Astrocyte of the spinal cord (primary cell): ENCODE results near the gene GALNTL6.
A peak's percentile ranks its signal among the peaks of the same experiment; 100 is the strongest.

ENCODE experiments used
- DNase-seq: peaks from one replicate; pipeline ENCODE4 v3.0.0; 2011; ENCODE audit warnings: low read depth, low spot score
- H3K4me3 ChIP-seq: 2 replicates; pipeline ENCODE4 v1.5.1; 2011; ENCODE audit warnings: low read depth, mild to moderate bottlenecking, low read length, moderate library complexity
- in situ Hi-C: cut with HindIII; loops from 2 replicates; pipeline ENCODE4 v1.10.0; 2017; ENCODE audit warnings: low sequenced_read_pairs
- TF ChIP-seq, protein P1 (sequence below): IDR thresholded peaks from 2 replicates; pipeline ENCODE4 v1.5.1; 2012; ENCODE audit warnings: low read depth, mild to moderate bottlenecking, low read length, inconsistent platforms

GALNTL6 gene

DNA sequence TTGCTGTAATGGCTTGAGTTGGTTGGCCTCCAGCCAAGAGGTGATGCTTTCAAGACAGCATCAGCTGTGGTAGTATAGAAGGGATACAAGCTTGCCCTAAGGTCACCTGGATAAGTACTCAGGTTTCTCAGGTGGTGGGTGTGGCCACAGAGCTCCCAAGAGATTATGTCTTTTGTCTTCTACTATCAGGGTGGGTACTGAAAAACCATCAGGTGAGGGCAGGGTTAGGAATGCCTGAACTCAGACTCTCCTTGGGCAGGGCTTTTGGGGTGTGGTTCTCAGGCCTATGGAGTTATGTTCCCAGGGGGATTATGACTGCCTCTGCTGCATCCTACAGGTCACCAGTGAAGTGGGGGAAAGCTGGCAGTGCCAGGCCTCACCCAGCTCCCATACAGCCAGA lies 700.8 kb downstream of the GALNTL6 start:
- TF ChIP-seq, protein P1, sequence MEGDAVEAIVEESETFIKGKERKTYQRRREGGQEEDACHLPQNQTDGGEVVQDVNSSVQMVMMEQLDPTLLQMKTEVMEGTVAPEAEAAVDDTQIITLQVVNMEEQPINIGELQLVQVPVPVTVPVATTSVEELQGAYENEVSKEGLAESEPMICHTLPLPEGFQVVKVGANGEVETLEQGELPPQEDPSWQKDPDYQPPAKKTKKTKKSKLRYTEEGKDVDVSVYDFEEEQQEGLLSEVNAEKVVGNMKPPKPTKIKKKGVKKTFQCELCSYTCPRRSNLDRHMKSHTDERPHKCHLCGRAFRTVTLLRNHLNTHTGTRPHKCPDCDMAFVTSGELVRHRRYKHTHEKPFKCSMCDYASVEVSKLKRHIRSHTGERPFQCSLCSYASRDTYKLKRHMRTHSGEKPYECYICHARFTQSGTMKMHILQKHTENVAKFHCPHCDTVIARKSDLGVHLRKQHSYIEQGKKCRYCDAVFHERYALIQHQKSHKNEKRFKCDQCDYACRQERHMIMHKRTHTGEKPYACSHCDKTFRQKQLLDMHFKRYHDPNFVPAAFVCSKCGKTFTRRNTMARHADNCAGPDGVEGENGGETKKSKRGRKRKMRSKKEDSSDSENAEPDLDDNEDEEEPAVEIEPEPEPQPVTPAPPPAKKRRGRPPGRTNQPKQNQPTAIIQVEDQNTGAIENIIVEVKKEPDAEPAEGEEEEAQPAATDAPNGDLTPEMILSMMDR = no peak
- DNase-seq = no peak
- no peak overlapping the region for H3K4me3 ChIP-seq
- in situ Hi-C loops = no loop called here

DNA sequence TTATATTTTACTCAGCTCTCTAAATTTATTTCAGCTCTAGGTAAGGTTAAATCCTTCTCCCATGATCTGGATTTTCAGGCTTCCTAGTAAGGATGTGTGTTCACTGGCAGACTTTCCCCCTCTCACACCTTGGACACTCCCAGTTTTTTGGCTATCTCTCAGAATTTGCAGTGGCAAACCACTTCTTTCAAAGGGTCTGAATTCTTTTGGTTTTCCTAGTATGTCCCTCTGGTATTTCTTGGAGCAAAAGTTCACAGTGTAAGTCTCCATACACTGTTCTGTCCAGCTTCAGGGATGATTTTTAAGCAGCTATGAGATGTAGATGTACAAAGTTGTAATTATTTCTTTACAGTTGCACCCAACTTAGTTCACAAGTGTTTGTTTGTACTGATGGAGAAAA lies 701.6 kb downstream of the GALNTL6 start:
- in situ Hi-C loops = no loop called here
- no peak overlapping the region for H3K4me3 ChIP-seq
- peak; percentile 37 for DNase-seq
- TF ChIP-seq, protein P1 = no peak

DNA sequence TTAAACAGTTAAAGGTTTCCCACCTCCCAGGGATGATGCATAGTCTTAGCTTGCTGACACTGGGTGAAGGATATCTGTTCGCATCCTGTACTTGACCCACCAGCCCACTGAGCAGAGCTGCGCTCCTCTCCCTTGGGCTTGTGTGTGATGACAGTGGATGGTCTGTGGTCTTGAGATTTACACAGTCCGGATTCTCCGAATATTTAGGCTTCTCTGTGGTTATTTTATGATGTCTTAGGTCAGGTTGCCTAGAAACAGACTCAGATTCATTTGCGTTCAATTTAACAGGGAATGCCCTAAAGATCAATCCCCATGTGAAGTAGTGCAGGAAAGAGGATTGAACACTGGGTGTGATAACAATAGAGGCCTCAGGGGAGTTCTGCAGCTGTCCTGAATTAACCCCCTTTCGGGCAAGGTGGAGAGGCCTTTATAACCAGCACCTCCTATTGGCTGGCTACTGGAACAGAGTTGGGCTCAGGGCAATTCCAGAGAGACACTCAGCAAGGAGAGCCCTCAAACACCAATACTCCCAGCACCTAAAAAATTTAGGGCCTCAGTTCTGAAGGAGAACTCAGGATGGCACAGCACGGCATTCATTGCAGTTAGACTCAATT lies 702.2 kb downstream of the GALNTL6 start:
- no peak overlapping the region for H3K4me3 ChIP-seq
- TF ChIP-seq, protein P1 = no peak
- DNase-seq = peak; percentile 61
- in situ Hi-C loops = no loop called here

DNA sequence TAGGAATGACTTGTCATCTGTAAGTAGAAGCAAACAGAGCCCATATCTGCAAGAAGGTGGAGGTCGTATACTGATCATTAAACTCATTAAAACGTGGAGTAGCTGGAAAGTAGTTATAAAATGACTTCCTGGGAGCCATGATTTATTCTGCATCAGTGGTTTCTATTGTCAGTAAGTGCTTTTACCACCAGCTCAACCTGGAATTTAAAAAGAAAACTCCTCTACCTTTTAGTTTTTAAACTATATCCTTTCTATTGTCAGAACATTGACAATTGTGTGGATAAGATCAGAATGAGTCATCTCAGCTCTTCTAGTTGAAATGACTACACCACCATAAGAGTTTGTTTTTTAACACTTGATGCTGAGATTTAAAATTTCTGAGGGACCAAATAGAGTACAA lies 704.2 kb downstream of the GALNTL6 start:
- no peak for DNase-seq
- TF ChIP-seq, protein P1 = no peak
- in situ Hi-C loops = no loop called here

DNA sequence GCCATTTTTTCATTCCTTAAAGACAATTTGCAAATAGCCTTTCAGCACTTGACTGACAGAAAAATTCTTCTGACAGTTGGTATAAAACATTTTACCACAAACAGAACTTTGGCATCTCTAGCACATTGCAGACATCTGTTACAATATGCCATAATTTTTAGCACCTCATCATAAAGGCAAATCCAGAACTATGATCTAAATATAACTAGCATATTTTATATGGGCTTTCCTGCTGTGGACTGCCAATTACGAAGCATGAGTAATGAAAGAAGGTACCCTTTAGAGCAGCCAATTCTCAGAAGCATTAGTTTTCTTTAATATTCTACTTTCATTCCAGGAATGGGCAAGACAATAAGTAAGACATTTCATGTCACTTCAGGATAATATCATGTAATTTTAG lies 708.0 kb downstream of the GALNTL6 start:
- TF ChIP-seq, protein P1 = no peak
- DNase-seq = no peak
- in situ Hi-C loops = no loop called here
- H3K4me3 ChIP-seq = no peak overlapping the region

More for the DNA sequence above, 704.2 kb downstream of the GALNTL6 start:
- H3K4me3 ChIP-seq = no peak overlapping the region

DNA sequence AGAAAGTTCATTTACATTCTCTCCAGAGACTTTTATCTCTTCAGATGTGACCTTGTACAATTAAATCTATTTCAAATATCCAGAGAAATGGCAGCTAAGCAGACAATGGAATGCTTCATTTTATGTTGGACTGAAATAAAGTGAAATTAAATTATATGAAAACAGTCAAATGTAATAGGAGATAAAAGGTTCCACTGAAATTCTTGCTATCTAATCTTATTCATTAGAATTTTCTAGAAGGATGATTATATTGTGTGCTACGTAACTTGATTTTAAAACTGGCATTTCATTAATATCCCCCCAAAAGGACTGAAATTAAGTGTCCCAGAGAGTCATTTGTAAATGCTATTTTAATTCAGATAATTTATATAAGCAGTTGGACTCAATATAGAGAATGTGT lies 708.5 kb downstream of the GALNTL6 start:
- in situ Hi-C loops = no loop called here
- no peak for DNase-seq
- TF ChIP-seq, protein P1 = no peak
- no peak overlapping the region for H3K4me3 ChIP-seq
